Caco-2 (cell line): ENCODE measurements around the gene HIVEP3. TPM values are rescaled to one million over a fixed set of nuclear protein-coding genes. Genes with fewer than 3 reads are reported as not detected.

Source experiments
- BruUV-seq: library from RNA; stranded (reverse); fragments of 400-500 nt; replicated peaks from 2 replicates; lab custom pipeline; 2021; lab: Mats Ljungman, UMichigan
- CTCF ChIA-PET: fragments of 300-600 bp; sonication (Branson Sonifier 250); formaldehyde crosslinking; loops from one replicate; lab custom pipeline; 2022; ENCODE audit warnings: antibody characterized with exemption; lab: Charles Lee
- POLR2A ChIA-PET: fragments of 300-600 bp; sonication (Branson Sonifier 250); formaldehyde crosslinking; loops from one replicate; lab custom pipeline; 2022; ENCODE audit warnings: antibody characterized with exemption; lab: Charles Lee
- DNase-seq, 2 experiments: peaks; one replicate each; pipeline versions ENCODE4 v3.0.0 to v3.0.0-alpha.2; 2020 to 2022
- H3K27me3 ChIP-seq: replicated peaks from 2 replicates; pipeline ENCODE4 v1.6.0; 2011; ENCODE audit warnings: low read length; ENCODE audit not compliant: control insufficient read depth, insufficient read depth
- H3K36me3 ChIP-seq: 2 replicates; pipeline ENCODE4 v1.5.1; 2011; ENCODE audit warnings: low read length; ENCODE audit not compliant: control insufficient read depth, insufficient read depth
- H3K4me1 ChIP-seq: fragments of 250-450 bp; sonication (Bioruptor Pico); 2 replicates; pipeline ENCODE4 v1.5.1; 2020; ENCODE audit warnings: mild to moderate bottlenecking
- H3K4me3 ChIP-seq: 2 replicates; pipeline ENCODE4 v1.5.1; 2011; ENCODE audit warnings: low read depth, mild to moderate bottlenecking, control low read depth, low read length
- H3K9me3 ChIP-seq: fragments of 250-450 bp; sonication (Bioruptor Pico); 2 replicates; pipeline ENCODE4 v1.5.1; 2020; ENCODE audit warnings: mild to moderate bottlenecking, moderate library complexity
- H3K27ac Mint-ChIP-seq: one replicate; pipeline ENCODE4 v1.8.0; 2022; ENCODE audit warnings: mixed read lengths; ENCODE audit not compliant: unreplicated experiment
- H3K27me3 Mint-ChIP-seq: one replicate; pipeline ENCODE4 v1.8.0; 2022; ENCODE audit warnings: mixed read lengths; ENCODE audit not compliant: insufficient read depth, unreplicated experiment
- H3K36me3 Mint-ChIP-seq: one replicate; pipeline ENCODE4 v1.8.0; 2022; ENCODE audit warnings: mild to moderate bottlenecking, mixed read lengths; ENCODE audit not compliant: insufficient read depth, unreplicated experiment
- H3K4me1 Mint-ChIP-seq: one replicate; pipeline ENCODE4 v1.8.0; 2022; ENCODE audit warnings: low read depth, mixed read lengths; ENCODE audit not compliant: unreplicated experiment
- H3K4me3 Mint-ChIP-seq: one replicate; pipeline ENCODE4 v1.8.0; 2022; ENCODE audit warnings: mild to moderate bottlenecking, moderate library complexity, mixed read lengths; ENCODE audit not compliant: unreplicated experiment
- H3K9me3 Mint-ChIP-seq: one replicate; pipeline ENCODE4 v1.8.0; 2022; ENCODE audit warnings: mixed read lengths; ENCODE audit not compliant: unreplicated experiment
- CTCF ChIP-seq, 2 experiments: fragments of 200-600 bp in 1 of 2; IDR thresholded peaks; 1 replicate in 1 of 2; 2 replicates in 1 of 2; pipeline versions ENCODE4 v1.5.1 to v1.8.0; 2011 to 2022; ENCODE audit warnings: antibody characterized with exemption in 1 of 2, control low read depth in 1 of 2, inconsistent platforms in 1 of 2, low read depth in 1 of 2, low read length in 1 of 2, mild to moderate bottlenecking in 1 of 2, moderate library complexity in 1 of 2; ENCODE audit not compliant: insufficient read depth in 1 of 2, severe bottlenecking in 1 of 2, unreplicated experiment in 1 of 2
- intact Hi-C: fragments of 100-400 bp; cut with micrococcal nuclease; formaldehyde crosslinking; loops from one replicate; pipeline ENCODE4 v1.10.0; 2022; ENCODE audit not compliant: unreplicated experiment
- total RNA-seq: library from RNA; stranded (reverse); gene quantifications from 2 replicates; pipeline ENCODE4 v1.2.3, GENCODE V29; 2022

The HIVEP3 gene
- total RNA-seq, 1 experiment from 2014 or later: 0.25 TPM

GRCh38 chr1:41521766-41522165 is 397.0 kb downstream of the HIVEP3 start:
- CTCF ChIA-PET: no interaction called here
- Histone ChIP-seq H3K27me3 (no peaks in the 10 kb centered on the region), H3K4me1 (no peaks in the 10 kb centered on the region), H3K36me3 (no peaks in the 10 kb centered on the region), H3K9me3 (no peaks in the 10 kb centered on the region), H3K4me3 (no peak overlapping the region)
- no peaks in the 10 kb centered on the region for H3K36me3 Mint-ChIP-seq
- no TSS peak for BruUV-seq
- TF ChIP-seq CTCF (IDR thresholded peaks at IDR 0.05; ENCODE audit: insufficient read depth in 1 of 2, low read depth in 1 of 2, low read length in 1 of 2, severe bottlenecking in 1 of 2, unreplicated experiment in 1 of 2): no peak
- POLR2A ChIA-PET: no interaction called here
- H3K4me1 Mint-ChIP-seq: no peaks in the 10 kb centered on the region
- no peaks in the 10 kb centered on the region for H3K9me3 Mint-ChIP-seq
- H3K4me3 Mint-ChIP-seq: no peak overlapping the region
- no peak for DNase-seq
- no peak overlapping the region for H3K27ac Mint-ChIP-seq
- peaks cover 5% of the 10 kb centered on the region for H3K27me3 Mint-ChIP-seq
- intact Hi-C loops: no loop called here

- Mint-ChIP-seq H3K9me3 (no peaks in the 10 kb centered on the region), H3K27me3 (peaks cover 5% of the 10 kb centered on the region), H3K27ac (no peak overlapping the region), H3K4me1 (no peaks in the 10 kb centered on the region), H3K4me3 (no peak overlapping the region), H3K36me3 (no peaks in the 10 kb centered on the region)
- ChIA-PET CTCF (no interaction called here), POLR2A (no interaction called here)
- no peaks in the 10 kb centered on the region for H3K9me3 ChIP-seq
- peaks cover 5% of the 10 kb centered on the region; the same call in 1 of the 2 replicates for H3K4me1 ChIP-seq
- no peak overlapping the region for H3K4me3 ChIP-seq
- H3K36me3 ChIP-seq: no peaks in the 10 kb centered on the region
- no peak for TF ChIP-seq CTCF (IDR thresholded peaks at IDR 0.05; ENCODE audit: insufficient read depth in 1 of 2, low read depth in 1 of 2, low read length in 1 of 2, severe bottlenecking in 1 of 2, unreplicated experiment in 1 of 2)
- BruUV-seq: no TSS peak
- no peak for DNase-seq
- no peaks in the 10 kb centered on the region for H3K27me3 ChIP-seq
- intact Hi-C loops: no loop called here
Measured at GRCh38 chr1:41520951-41521752, 397.6 kb downstream of the HIVEP3 start.

- Histone ChIP-seq H3K36me3 (no peaks in the 10 kb centered on the region), H3K27me3 (no peaks in the 10 kb centered on the region), H3K4me1 (peaks cover 17% of the 10 kb centered on the region), H3K9me3 (no peaks in the 10 kb centered on the region), H3K4me3 (no peak overlapping the region)
- H3K9me3 Mint-ChIP-seq: no peaks in the 10 kb centered on the region
- peaks cover 7% of the 10 kb centered on the region for H3K4me1 Mint-ChIP-seq
- no peaks in the 10 kb centered on the region for H3K36me3 Mint-ChIP-seq
- no peak for TF ChIP-seq CTCF (IDR thresholded peaks at IDR 0.05; ENCODE audit: insufficient read depth in 1 of 2, low read depth in 1 of 2, low read length in 1 of 2, severe bottlenecking in 1 of 2, unreplicated experiment in 1 of 2)
- DNase-seq: no peak
- intact Hi-C loops: loop anchor here (10.0 kb wide), 1 partner anchor 255 kb away; no protein-coding TSS in a partner anchor
- H3K27ac Mint-ChIP-seq: no peak overlapping the region
- no TSS peak for BruUV-seq
- ChIA-PET CTCF (no interaction called here), POLR2A (no interaction called here)
- H3K4me3 Mint-ChIP-seq: no peak overlapping the region
- peaks cover 5% of the 10 kb centered on the region for H3K27me3 Mint-ChIP-seq
Measured at GRCh38 chr1:41519667-41520066, 399.1 kb downstream of the HIVEP3 start.
